AG04449 (cell line): ENCODE results near the gene MAD1L1.

ENCODE experiments used
- CTCF ChIA-PET: fragments of 350-600 bp; formaldehyde crosslinking; extraction: SDS; loops from one replicate; lab custom pipeline; 2021; ENCODE audit warnings: antibody characterized with exemption; lab: Yijun Ruan, JAX
- POLR2A ChIA-PET: fragments of 400-600, 350-600 bp; formaldehyde crosslinking; extraction: SDS; loops from one replicate; lab custom pipeline; 2020; ENCODE audit warnings: antibody characterized with exemption, inconsistent platforms; lab: Yijun Ruan, JAX
- DNase-seq: peaks from one replicate; pipeline ENCODE4 v3.0.0-alpha.2; 2010; ENCODE audit warnings: low read depth, low spot score
- H3K4me3 ChIP-seq: 2 replicates; pipeline ENCODE4 v1.5.1; 2011; ENCODE audit warnings: low read depth, mild to moderate bottlenecking, control low read depth, low read length
- TF ChIP-seq, protein P1 (sequence below): IDR thresholded peaks from one replicate; pipeline ENCODE4 v1.5.1; 2011; ENCODE audit warnings: mild to moderate bottlenecking, moderate library complexity, low read length, control low read depth, inconsistent platforms; ENCODE audit not compliant: insufficient read depth; ENCODE audit errors: missing control alignments

Gene MAD1L1

DNA sequence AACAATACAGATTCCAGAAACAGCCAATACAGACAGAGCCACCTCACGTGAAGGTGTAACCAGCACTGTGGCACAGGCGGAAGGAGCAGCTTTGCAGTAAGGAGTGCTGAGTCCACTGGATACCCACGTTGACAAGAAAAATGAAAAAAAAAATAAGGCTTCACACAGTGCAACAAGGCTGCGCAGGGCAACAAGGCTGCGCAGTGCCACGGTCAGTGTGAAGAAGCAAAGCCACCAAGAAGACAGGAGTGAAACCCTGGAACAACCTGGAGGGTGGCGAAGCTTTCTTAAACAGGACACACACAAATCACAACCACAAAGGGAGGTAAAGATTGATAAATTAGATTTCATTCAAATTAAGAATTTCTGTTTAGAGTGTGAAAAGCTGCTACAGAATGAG is 204.0 kb downstream of the MAD1L1 start:
- CTCF ChIA-PET, result no interaction called here
- TF ChIP-seq, protein P1, sequence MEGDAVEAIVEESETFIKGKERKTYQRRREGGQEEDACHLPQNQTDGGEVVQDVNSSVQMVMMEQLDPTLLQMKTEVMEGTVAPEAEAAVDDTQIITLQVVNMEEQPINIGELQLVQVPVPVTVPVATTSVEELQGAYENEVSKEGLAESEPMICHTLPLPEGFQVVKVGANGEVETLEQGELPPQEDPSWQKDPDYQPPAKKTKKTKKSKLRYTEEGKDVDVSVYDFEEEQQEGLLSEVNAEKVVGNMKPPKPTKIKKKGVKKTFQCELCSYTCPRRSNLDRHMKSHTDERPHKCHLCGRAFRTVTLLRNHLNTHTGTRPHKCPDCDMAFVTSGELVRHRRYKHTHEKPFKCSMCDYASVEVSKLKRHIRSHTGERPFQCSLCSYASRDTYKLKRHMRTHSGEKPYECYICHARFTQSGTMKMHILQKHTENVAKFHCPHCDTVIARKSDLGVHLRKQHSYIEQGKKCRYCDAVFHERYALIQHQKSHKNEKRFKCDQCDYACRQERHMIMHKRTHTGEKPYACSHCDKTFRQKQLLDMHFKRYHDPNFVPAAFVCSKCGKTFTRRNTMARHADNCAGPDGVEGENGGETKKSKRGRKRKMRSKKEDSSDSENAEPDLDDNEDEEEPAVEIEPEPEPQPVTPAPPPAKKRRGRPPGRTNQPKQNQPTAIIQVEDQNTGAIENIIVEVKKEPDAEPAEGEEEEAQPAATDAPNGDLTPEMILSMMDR, result no peak
- DNase-seq, result no peak
- POLR2A ChIA-PET, result no interaction called here
- H3K4me3 ChIP-seq, result no peak overlapping the region

DNA sequence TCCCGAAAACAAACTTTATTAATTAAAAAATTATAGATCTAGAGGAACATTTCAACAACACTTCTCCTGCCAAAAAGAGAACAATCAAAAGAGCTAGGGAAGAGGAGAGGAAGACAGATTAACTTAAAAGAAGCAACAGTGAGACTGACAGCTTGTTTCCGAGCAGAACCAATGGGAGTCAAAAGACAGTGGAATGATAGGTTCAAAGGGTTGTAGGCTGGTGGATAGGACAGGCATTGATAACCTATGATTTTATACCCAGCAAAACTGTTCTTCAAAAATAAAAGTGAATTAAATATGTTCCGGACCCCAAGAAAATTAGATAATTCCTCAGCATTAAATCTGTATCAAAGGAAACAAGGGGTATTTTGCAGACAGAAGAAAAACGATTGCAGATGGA is 207.6 kb downstream of the MAD1L1 start:
- no peak for DNase-seq
- H3K4me3 ChIP-seq, result no peak overlapping the region
- ChIA-PET POLR2A (no interaction called here), CTCF (no interaction called here)
- TF ChIP-seq, protein P1, result no peak

GRCh38 chr7:2024567-2024918 is 208.2 kb downstream of the MAD1L1 start:
- ChIA-PET CTCF (no interaction called here), POLR2A (no interaction called here)
- TF ChIP-seq, protein P1, result no peak
- no peak for DNase-seq
- no peak overlapping the region for H3K4me3 ChIP-seq

- no peak for DNase-seq
- ChIA-PET POLR2A (no interaction called here), CTCF (no interaction called here)
- H3K4me3 ChIP-seq, result no peak overlapping the region
- TF ChIP-seq, protein P1, result no peak
Observed at GRCh38 chr7:2023877-2024566, 208.7 kb downstream of the MAD1L1 start.

- TF ChIP-seq, protein P1, result no peak
- DNase-seq, result no peak
- ChIA-PET CTCF (no interaction called here), POLR2A (no interaction called here)
- no peak overlapping the region for H3K4me3 ChIP-seq
Observed at GRCh38 chr7:2022737-2023250, 210.0 kb downstream of the MAD1L1 start.

DNA sequence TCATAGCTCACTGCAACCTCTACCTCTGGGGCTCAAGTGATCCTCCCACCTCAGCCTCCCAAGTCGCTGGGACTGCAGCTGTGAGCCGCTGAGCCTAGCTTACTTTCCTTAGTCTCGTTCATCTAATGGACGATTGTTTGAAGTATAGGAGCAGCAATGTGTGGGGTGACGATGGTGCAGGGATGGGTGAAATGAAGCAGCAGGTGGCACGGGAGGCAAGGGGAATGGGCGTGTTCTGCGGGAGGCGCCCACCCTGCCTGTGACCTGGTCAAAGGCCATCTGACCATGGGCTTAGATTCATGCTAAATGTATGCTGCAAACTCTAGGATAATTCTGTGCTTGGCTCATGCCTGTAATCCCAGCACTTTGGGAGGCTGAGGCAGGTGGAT is 210.7 kb downstream of the MAD1L1 start:
- TF ChIP-seq, protein P1, result no peak
- POLR2A ChIA-PET, result no interaction called here
- DNase-seq, result no peak
- H3K4me3 ChIP-seq, result no peak overlapping the region
- CTCF ChIA-PET, result no interaction called here
